Muscle of leg (tissue), 11 donors: ENCODE measurements around the gene RIBC2. TPM values are rescaled to one million over a fixed set of nuclear protein-coding genes. Genes with fewer than 3 reads are reported as not detected.

Experiments used
- DNase-seq: peaks from one replicate; pipeline ENCODE4 v3.0.0; 2013
- H3K27ac ChIP-seq: one replicate; pipeline ENCODE4 v1.5.1; 2013; ENCODE audit warnings: mild to moderate bottlenecking, low read length, control low read depth
- H3K27me3 ChIP-seq: one replicate; pipeline ENCODE4 v1.6.1; 2013; ENCODE audit warnings: low read length; ENCODE audit not compliant: control insufficient read depth, insufficient read depth
- H3K36me3 ChIP-seq: one replicate; pipeline ENCODE4 v1.6.1; 2013; ENCODE audit warnings: low read length; ENCODE audit not compliant: control insufficient read depth, insufficient read depth
- H3K4me1 ChIP-seq: one replicate; pipeline ENCODE4 v1.6.1; 2013; ENCODE audit warnings: low read length; ENCODE audit not compliant: control insufficient read depth, insufficient read depth
- H3K4me3 ChIP-seq: one replicate; pipeline ENCODE4 v1.5.1; 2013; ENCODE audit warnings: low read length, control low read depth
- H3K9me3 ChIP-seq: replicated peaks from 2 replicates; pipeline ENCODE4 v1.6.1; 2013; ENCODE audit warnings: low read depth, low read length; ENCODE audit not compliant: control insufficient read depth
- WGBS: methylation state at CpG from one replicate; pipeline ENCODE4 v1.1.5; 2013; ENCODE audit warnings: missing lambda C conversion rate; ENCODE audit not compliant: insufficient coverage; 5-methylcytosine and 5-hydroxymethylcytosine counted together
- polyA plus RNA-seq, 8 donors: library from polyadenylated mRNA; unstranded; fragments of 120-200 nt; gene quantifications; one replicate each; pipeline versions ENCODE4 v1.2.1 to v1.2.3, GENCODE V29; 2013; ENCODE audit warnings: inconsistent platforms in 1 of 8, low replicate concordance in 1 of 8; ENCODE audit not compliant: insufficient read length in 8 of 8, insufficient read depth in 1 of 8
- total RNA-seq: library from RNA; stranded (reverse); fragments of 120-200 nt; gene quantifications from one replicate; pipeline ENCODE4 v1.2.4, GENCODE V29; 2013

Gene RIBC2
- total and polyA plus RNA-seq, 9 donors, result 1.4 to 3.2 (median 2.5) TPM

- no peaks in the 10 kb centered on the region for H3K36me3 ChIP-seq
- no peak for DNase-seq
- peaks cover 9% of the 10 kb centered on the region for H3K4me1 ChIP-seq
- H3K4me3 ChIP-seq, result no peak overlapping the region
- no peaks in the 10 kb centered on the region for H3K9me3 ChIP-seq
- no peaks in the 10 kb centered on the region for H3K27me3 ChIP-seq
- H3K27ac ChIP-seq, result no peak overlapping the region
- no CpG with 5 or more reads among the region's 5 CpGs for WGBS
Measured at GRCh38 chr22:45399712-45400445, 13.6 kb upstream of the RIBC2 start.

- Histone ChIP-seq H3K27ac (no peak overlapping the region), H3K27me3 (no peaks in the 10 kb centered on the region), H3K36me3 (no peaks in the 10 kb centered on the region), H3K4me1 (peaks cover 6% of the 10 kb centered on the region), H3K9me3 (no peaks in the 10 kb centered on the region), H3K4me3 (no peak overlapping the region)
- no peak for DNase-seq
- WGBS, result no CpG with 5 or more reads among the region's 3 CpGs
Measured at GRCh38 chr22:45402466-45402985, 11.0 kb upstream of the RIBC2 start.

DNA sequence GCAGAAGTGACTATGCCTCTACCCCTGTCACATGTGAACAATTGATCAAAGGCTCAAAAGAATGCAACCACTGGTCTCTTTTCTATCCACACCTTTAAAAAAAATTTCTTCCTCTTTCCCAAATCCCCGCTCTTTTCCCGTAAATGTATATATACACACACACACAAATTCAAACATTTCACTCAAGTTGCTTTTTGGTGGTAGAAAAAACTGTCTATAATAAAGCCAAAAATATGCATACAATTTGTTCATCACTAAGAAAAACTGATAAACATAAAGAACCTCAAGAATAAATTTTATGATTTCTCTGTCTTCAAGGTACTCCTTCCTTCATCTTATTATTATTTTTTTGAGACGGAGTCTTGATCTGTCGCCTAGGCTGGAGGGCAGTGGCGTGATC lies 5.7 kb upstream of the RIBC2 start:
- no peaks in the 10 kb centered on the region for H3K27me3 ChIP-seq
- no CpG with 5 or more reads among the region's 5 CpGs for WGBS
- no peak overlapping the region for H3K4me3 ChIP-seq
- no peak for DNase-seq
- no peaks in the 10 kb centered on the region for H3K4me1 ChIP-seq
- no peaks in the 10 kb centered on the region for H3K36me3 ChIP-seq
- no peak overlapping the region for H3K27ac ChIP-seq
- H3K9me3 ChIP-seq, result no peaks in the 10 kb centered on the region

DNA sequence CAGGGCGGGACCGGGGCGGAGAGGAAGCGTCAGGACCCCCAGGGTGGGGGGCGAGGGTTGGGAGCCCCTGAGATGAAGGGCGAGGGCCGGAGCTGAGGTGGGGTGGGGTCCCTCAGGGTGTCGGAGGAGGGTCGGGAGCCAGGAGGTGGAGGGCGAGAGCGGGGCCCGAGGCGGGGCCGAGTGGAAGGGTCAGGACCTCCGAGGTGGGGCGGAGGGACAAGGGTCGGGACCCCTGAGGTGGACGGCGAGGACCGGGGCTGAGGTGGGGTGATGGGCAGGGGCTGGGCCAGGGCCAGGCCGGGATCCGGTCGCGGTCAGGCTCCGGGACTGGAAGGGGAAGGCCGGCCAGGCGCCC lies 503 bp upstream of the RIBC2 start:
- DNase-seq, result no peak
- no peaks in the 10 kb centered on the region for H3K27me3 ChIP-seq
- 89% methylated on average over 27 of the region's 27 CpGs for WGBS

DNA sequence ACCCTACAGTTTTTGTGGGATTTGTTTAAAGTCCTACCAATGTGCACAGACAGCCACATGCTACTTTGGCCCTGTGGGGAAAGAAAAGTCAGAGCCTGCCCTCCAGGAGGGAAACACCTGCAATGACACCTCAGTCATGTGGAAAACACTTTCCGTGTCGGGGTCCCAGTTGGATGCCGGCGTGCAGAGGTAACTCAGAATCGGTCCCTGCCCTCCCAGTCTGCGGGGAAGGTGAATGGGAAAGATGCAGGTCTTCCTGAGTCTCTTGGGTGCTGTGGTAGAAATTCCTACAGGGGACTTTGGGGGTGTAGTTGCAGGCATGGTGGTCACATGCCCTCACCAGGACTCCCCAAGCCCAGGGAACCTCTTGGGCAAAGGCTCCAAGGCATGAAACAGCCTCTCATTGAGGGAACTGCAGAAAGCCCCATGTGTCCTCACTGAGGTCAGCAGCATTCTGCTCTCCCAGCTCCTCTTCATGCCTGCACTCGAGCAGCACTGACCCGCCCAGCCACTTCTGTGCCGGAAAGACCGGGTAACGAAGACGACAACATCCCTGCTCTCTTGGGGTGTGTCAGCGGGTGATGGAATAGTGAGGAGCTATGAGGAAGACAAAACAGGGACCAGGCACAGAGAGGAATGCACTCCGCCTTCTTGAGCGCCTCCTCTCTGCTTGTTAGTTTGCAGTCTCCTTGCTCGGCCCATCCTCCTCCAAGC lies 4.7 kb downstream of the RIBC2 start:
- Histone ChIP-seq H3K9me3 (no peaks in the 10 kb centered on the region), H3K4me3 (no peak overlapping the region), H3K36me3 (peaks cover 6% of the 10 kb centered on the region), H3K27me3 (no peaks in the 10 kb centered on the region), H3K27ac (no peak overlapping the region), H3K4me1 (peaks cover 2% of the 10 kb centered on the region)
- 91% methylated on average over 12 of the region's 16 CpGs for WGBS
- no peak for DNase-seq

More for the DNA sequence above, 503 bp upstream of the RIBC2 start:
- no peak overlapping the region for H3K27ac ChIP-seq
- no peaks in the 10 kb centered on the region for H3K9me3 ChIP-seq
- H3K36me3 ChIP-seq, result no peaks in the 10 kb centered on the region
- H3K4me1 ChIP-seq, result peaks cover 5% of the 10 kb centered on the region
- H3K4me3 ChIP-seq, result no peak overlapping the region

DNA sequence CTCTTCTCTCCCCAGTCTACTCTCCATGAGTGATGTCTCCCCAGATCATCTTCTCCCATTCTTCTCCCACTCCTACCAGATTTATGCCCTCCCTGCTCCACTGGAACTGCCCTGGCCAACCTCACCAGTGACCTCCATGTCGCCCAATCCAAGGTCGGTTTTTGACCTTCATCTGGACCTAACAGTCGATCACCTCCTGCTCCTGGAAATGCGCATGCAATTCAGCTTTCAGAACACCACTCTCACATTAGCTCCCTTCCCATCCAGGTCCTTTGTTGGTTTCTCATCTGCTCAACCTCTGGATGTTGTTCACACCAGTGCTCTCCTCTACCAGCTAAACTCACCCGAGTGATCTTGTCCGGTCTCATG lies 5.3 kb downstream of the RIBC2 start:
- no peak for DNase-seq
- Histone ChIP-seq H3K9me3 (no peaks in the 10 kb centered on the region), H3K4me1 (no peaks in the 10 kb centered on the region), H3K36me3 (peaks cover 6% of the 10 kb centered on the region), H3K27me3 (no peaks in the 10 kb centered on the region), H3K27ac (no peak overlapping the region), H3K4me3 (no peak overlapping the region)
- WGBS, result 96% methylated on average over 6 of the region's 6 CpGs

DNA sequence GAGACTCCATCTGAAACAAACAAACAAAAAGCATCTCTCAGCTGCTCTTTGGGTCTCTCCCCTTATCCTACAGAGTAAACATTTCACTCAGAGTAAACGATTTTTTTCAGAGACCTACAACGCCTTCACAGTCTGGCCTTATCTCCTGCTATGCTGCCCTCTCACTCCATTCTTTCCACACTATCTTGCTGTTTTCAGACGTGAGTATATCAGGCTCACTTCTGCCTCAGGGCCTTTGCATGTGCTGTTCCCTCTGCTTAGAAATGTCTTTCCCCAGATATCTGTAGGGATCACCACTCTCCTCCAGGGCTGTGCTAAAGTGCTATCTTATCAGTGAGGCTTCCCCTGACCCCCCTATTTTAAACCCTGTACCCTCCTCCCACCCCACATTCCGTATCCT lies 6.5 kb downstream of the RIBC2 start:
- Histone ChIP-seq H3K27me3 (no peaks in the 10 kb centered on the region), H3K4me1 (no peaks in the 10 kb centered on the region), H3K9me3 (no peaks in the 10 kb centered on the region), H3K27ac (no peak overlapping the region), H3K4me3 (no peak overlapping the region), H3K36me3 (peaks cover 6% of the 10 kb centered on the region)
- DNase-seq, result no peak
- WGBS, result 91% methylated on average over 4 of the region's 4 CpGs

GRCh38 chr22:45420539-45420938 lies 7.0 kb downstream of the RIBC2 start:
- no peaks in the 10 kb centered on the region for H3K27me3 ChIP-seq
- WGBS, result 98% methylated on average over 2 of the region's 2 CpGs
- H3K27ac ChIP-seq, result no peak overlapping the region
- H3K36me3 ChIP-seq, result peaks cover 6% of the 10 kb centered on the region
- no peaks in the 10 kb centered on the region for H3K4me1 ChIP-seq
- no peak overlapping the region for H3K4me3 ChIP-seq
- DNase-seq, result no peak
- no peaks in the 10 kb centered on the region for H3K9me3 ChIP-seq

GRCh38 chr22:45421349-45422055 lies 8.0 kb downstream of the RIBC2 start:
- Histone ChIP-seq H3K4me3 (no peak overlapping the region), H3K4me1 (no peaks in the 10 kb centered on the region), H3K27ac (no peak overlapping the region), H3K9me3 (no peaks in the 10 kb centered on the region), H3K36me3 (peaks cover 6% of the 10 kb centered on the region), H3K27me3 (no peaks in the 10 kb centered on the region)
- no peak for DNase-seq
- 74% methylated on average over 2 of the region's 2 CpGs for WGBS
